ENCODE measurements around the gene MYLK. TPM values are rescaled to one million over a fixed set of nuclear protein-coding genes. Genes with fewer than 3 reads are reported as not detected.
A peak's percentile ranks its signal among the peaks of the same experiment; 100 is the strongest.

MYLK gene
- total RNA-seq, 1 donor from 2014 or later: 24.3 TPM

GRCh38 chr3:123753286-123753685 lies 130.8 kb downstream of the MYLK start:
- H3K36me3 Mint-ChIP-seq (ENCODE audit: unreplicated experiment): no peaks in the 10 kb centered on the region
- H3K4me3 Mint-ChIP-seq (ENCODE audit: unreplicated experiment): no peak overlapping the region
- H3K9me3 Mint-ChIP-seq (ENCODE audit: unreplicated experiment): no peaks in the 10 kb centered on the region

GRCh38 chr3:123752228-123752627 lies 131.9 kb downstream of the MYLK start:
- H3K4me3 Mint-ChIP-seq (ENCODE audit: unreplicated experiment): no peak overlapping the region
- H3K36me3 Mint-ChIP-seq (ENCODE audit: unreplicated experiment): no peaks in the 10 kb centered on the region
- H3K27ac Mint-ChIP-seq (ENCODE audit: unreplicated experiment): no peak overlapping the region
- H3K9me3 Mint-ChIP-seq (ENCODE audit: unreplicated experiment): no peaks in the 10 kb centered on the region
- no peaks in the 10 kb centered on the region for H3K27me3 Mint-ChIP-seq (ENCODE audit: unreplicated experiment)
- no peak for DNase-seq (ENCODE audit: extremely low spot score, unreplicated experiment)
- peaks cover 52% of the 10 kb centered on the region for H3K4me1 Mint-ChIP-seq (ENCODE audit: unreplicated experiment)
- TF ChIP-seq, protein P1, sequence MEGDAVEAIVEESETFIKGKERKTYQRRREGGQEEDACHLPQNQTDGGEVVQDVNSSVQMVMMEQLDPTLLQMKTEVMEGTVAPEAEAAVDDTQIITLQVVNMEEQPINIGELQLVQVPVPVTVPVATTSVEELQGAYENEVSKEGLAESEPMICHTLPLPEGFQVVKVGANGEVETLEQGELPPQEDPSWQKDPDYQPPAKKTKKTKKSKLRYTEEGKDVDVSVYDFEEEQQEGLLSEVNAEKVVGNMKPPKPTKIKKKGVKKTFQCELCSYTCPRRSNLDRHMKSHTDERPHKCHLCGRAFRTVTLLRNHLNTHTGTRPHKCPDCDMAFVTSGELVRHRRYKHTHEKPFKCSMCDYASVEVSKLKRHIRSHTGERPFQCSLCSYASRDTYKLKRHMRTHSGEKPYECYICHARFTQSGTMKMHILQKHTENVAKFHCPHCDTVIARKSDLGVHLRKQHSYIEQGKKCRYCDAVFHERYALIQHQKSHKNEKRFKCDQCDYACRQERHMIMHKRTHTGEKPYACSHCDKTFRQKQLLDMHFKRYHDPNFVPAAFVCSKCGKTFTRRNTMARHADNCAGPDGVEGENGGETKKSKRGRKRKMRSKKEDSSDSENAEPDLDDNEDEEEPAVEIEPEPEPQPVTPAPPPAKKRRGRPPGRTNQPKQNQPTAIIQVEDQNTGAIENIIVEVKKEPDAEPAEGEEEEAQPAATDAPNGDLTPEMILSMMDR (IDR thresholded peaks at IDR 0.05): no peak

More at GRCh38 chr3:123753286-123753685, 130.8 kb downstream of the MYLK start:
- TF ChIP-seq, protein P1 (IDR thresholded peaks at IDR 0.05): no peak
- peak overlapping the region; percentile 18 for H3K27ac Mint-ChIP-seq (ENCODE audit: unreplicated experiment)
- no peaks in the 10 kb centered on the region for H3K27me3 Mint-ChIP-seq (ENCODE audit: unreplicated experiment)
- no peak for DNase-seq (ENCODE audit: extremely low spot score, unreplicated experiment)
- H3K4me1 Mint-ChIP-seq (ENCODE audit: unreplicated experiment): peaks cover 63% of the 10 kb centered on the region

DNA sequence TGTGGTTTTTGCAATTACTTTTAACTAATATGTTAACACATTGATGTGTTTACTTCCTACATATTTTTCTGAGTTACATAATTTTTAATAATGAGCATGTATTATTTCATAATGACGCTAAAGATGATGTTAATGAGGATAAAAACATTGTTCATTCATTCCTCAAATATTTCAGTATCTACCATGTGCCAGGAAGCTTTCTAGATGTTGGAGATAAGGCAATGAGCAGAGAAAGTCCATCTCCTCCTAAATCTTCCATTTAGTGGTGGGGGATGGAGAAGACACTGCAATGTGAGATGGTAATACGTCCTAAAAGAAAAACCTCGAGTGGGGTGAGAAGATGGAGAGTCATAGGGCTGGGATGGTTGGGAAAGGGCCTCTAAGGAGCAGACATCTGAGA lies 132.7 kb downstream of the MYLK start:
- Mint-ChIP-seq H3K9me3 (ENCODE audit: unreplicated experiment) (no peaks in the 10 kb centered on the region), H3K27me3 (ENCODE audit: unreplicated experiment) (no peaks in the 10 kb centered on the region), H3K4me3 (ENCODE audit: unreplicated experiment) (no peak overlapping the region), H3K4me1 (ENCODE audit: unreplicated experiment) (peaks cover 44% of the 10 kb centered on the region), H3K36me3 (ENCODE audit: unreplicated experiment) (no peaks in the 10 kb centered on the region), H3K27ac (ENCODE audit: unreplicated experiment) (no peak overlapping the region)
- TF ChIP-seq, protein P1 (IDR thresholded peaks at IDR 0.05): no peak
- DNase-seq (ENCODE audit: extremely low spot score, unreplicated experiment): no peak

DNA sequence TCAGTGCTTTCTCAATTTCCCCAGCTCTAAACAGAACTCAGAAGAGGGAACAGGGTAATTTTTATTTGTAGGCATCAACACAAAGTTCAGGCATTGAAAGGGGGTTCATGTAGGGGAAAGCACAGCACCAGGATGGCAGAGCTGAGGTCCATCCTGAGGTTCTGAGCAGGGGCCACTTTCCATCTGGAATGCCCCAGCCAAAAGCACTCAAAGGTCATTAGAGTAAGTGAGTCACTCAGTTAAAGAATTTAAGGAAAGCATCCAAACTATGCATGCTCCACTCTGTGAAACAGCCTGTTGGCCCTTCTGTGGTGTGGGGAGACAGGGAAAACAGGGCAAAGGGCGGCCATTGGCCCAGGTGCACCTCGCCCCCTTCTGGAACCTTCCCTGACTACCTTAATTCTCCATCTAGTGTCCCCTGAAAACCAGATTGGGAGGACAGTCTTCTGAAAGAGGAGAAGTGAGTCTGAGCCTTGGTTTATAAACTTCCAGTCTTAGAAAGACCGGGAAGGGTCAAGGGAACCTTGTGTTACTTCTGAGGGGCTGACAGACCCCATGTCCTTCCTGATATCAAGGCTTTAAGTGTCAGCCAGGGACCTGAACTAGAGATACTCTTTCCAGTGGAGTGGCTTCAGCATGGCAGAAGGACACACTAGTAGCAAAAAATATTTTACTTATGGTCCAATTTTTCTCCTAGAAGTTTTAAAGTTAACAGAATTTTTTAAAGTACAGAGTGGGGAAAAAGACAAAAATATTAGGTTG lies 133.3 kb downstream of the MYLK start:
- Mint-ChIP-seq H3K4me1 (ENCODE audit: unreplicated experiment) (peaks cover 44% of the 10 kb centered on the region), H3K27me3 (ENCODE audit: unreplicated experiment) (no peaks in the 10 kb centered on the region), H3K36me3 (ENCODE audit: unreplicated experiment) (no peaks in the 10 kb centered on the region), H3K27ac (ENCODE audit: unreplicated experiment) (peak overlapping the region; percentile 81), H3K9me3 (ENCODE audit: unreplicated experiment) (no peaks in the 10 kb centered on the region), H3K4me3 (ENCODE audit: unreplicated experiment) (no peak overlapping the region)
- TF ChIP-seq, protein P1 (IDR thresholded peaks at IDR 0.05): no peak
- no peak for DNase-seq (ENCODE audit: extremely low spot score, unreplicated experiment)

DNA sequence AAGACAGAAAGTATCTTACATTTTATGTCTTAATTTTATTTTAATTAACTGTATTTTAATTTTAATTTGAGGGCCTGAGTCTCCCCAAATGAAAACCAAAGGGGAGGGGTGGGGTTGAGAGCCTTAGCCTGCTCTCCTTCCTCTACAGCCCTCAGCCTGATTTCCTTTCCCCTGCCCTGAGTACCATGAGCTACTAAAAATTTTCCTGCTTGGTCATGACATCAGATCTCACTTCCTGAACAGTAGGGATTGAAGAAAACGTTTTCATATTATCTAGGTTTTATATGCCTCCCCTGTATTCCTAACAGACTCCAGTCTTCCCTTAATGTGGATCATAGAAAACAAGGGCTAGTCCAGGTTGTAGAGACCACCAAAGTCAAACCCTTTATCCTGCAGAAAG lies 133.9 kb downstream of the MYLK start:
- no peaks in the 10 kb centered on the region for H3K36me3 Mint-ChIP-seq (ENCODE audit: unreplicated experiment)
- peak overlapping the region; percentile 81 for H3K27ac Mint-ChIP-seq (ENCODE audit: unreplicated experiment)
- no peaks in the 10 kb centered on the region for H3K9me3 Mint-ChIP-seq (ENCODE audit: unreplicated experiment)
- TF ChIP-seq, protein P1 (IDR thresholded peaks at IDR 0.05): no peak
- H3K4me3 Mint-ChIP-seq (ENCODE audit: unreplicated experiment): no peak overlapping the region
- no peaks in the 10 kb centered on the region for H3K27me3 Mint-ChIP-seq (ENCODE audit: unreplicated experiment)
- H3K4me1 Mint-ChIP-seq (ENCODE audit: unreplicated experiment): peaks cover 40% of the 10 kb centered on the region
- DNase-seq (ENCODE audit: extremely low spot score, unreplicated experiment): no peak
